Measurements from ENCODE around the gene AATK.
"Not testable (repeated sequence)": the region's sequence is repeated elsewhere in the genome, so short reads cannot be mapped to it uniquely, and the experiment has no call there.

AATK gene

GRCh38 chr17:81086789-81087551 lies 79.1 kb downstream of the AATK start:
- no peak for DNase-seq

DNA sequence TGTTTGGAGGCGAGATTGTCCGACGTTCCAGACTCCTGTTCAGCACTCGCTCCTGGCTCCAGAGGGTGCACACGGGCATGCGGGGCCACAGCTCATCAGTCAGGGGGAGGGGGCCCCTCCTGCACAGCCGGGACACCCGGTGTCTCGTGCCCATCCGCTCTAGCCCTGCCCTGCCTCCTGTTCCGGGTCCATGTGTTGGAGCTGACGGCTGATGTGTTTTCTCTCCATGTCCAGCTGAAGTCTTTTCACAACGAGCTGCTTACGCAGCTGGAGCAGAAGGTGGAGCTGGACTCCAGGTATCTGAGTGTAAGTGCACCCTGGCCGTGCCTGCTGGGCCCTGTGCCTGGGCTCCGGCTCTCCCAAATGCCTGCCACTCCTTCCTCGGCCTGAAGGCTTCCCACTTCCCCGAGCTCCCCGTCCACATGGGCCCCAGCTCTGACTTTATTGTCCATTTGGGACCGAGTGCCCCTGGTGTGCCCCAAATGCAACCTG lies 80.6 kb downstream of the AATK start:
- no peak for DNase-seq

DNA sequence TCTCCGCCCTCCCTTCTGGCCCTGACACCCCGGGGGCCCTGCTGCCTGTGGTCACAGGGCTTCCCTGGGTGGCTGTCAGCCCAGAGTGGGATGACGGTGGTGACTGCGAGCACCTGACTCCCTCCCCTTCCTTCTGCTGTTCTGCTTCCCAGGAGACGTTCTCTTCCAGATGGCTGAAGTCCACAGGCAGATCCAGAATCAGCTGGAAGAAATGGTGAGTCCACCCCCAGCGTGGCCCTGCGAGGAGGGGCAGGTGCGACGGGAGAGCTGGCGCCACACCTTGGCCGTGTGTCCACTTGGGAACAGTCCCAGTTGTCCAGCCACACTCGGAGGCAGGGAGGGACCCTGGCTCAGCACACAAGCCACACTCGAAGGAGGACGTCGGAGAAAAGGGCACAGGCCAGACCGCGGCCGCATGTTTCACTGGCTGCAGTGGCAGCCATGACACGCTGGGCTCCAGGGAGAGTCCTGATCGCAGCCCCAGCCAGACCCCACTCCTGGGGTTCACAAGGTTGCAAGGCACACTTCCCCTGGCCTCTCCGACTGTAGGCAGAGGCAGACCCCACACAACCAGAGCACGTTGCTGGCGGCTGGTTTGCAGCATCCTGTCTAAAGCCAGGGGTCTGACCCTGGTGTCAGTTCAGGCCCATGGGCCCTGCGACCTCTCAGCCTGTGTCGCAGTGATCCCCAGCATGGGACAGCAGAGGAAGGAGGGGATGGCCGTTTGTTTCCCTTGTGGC lies 81.2 kb downstream of the AATK start:
- no peak for DNase-seq

DNA sequence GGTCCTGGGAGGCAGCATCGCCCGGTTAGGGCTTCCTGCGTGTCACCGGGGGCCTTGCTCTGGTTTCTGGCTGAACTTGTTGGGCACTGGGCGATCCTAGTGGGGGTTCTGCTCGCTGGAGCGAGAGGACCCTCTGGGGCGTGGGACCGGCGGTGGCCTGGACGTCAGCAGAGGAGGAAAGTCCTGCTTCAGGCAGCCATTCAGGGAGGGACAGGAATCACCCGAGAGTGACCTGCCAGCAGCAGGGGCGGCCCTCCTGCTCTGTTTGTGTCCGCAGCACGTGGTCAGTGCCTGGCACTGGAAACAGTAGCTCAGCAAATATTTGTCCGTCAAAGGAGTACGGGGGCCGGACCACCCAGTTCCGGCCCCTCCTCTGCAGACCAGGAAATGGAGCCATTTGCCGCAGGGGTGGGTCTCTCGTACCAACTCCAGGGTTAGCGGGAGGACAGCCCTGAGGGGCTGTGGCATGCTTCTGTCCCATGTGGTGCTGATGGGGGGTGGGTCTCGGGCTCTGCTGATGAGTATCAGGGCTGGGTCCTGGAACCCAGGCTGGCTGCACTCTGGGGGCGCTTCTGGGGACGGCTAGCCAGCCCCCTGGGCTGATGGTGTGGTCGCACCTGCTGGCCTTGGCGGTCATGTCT lies 82.8 kb downstream of the AATK start:
- no peak for DNase-seq

GRCh38 chr17:81082177-81083073 lies 83.6 kb downstream of the AATK start:
- no peak for DNase-seq

DNA sequence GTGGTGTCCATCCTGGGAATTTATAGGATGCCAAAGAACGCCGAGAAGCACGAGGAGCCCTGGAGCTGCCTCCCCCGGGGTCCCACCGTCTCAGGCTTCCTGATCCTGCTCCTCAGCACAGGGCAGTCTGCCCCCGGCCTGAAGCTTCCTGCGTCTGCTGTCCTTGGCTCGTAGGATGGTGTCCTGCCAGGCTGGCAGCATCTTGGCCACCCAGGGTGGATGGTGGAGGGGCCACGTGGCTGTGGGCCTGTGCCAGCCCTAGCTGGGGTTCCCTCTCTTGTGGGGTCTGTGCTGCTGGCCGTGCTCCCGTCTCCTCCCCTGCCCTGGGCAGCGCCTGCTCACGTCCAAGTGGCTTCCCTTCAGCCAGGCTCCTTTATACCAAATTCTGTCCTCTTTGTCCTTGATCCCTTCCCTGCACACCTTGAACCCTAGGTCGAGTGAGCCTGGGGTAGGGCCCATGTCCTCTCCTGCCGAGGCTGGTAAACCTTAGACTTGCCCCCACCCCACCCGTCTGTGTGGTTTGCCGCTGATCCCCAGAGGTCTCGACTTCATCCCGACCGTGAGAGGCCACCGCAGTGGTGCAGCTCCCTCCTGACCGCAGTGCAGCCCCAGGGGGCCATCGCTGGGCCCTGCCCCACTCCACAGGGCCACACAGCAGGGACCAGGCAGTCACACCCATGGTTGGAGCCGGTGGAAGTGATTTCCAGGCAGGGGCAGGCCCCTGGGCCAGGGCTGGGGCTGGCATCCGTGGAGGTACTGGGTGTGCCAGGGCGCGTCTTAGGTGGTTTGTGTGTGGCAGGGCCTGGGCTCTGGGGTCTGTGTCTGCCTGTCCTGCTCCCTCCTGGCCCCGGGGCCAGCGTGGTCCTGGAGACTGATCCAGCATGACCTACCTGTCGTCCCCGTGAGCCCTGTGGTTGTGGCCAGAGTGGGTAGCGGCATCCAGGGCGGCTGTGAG lies 84.5 kb downstream of the AATK start:
- DNase-seq, result no peak

DNA sequence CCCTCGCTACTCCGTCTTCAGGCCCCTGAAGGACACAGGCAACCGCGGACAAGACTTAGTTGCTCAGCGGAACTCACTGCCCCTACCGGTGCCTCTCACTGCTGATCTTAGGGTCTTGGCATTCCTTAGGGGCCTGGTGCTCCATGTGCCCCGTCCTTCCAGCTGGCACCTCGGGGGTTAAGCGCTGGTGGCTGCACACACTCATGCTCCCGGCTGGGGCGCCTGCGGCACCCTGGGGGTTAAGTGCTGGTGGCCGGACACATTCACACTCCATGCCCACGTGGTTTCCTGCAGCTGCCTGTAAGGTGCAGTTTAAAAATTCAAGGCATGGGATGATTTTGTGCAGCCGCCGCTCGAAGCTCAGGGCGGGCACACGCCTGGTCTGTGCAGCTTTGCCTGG lies 86.0 kb downstream of the AATK start:
- no peak for DNase-seq

- not testable (repeated sequence) for DNase-seq
These were observed 87.8 kb downstream of the AATK start for GRCh38 chr17:81078026-81078913.

- DNase-seq, result no peak
These were observed 89.8 kb downstream of the AATK start for GRCh38 chr17:81076141-81076679.

GRCh38 chr17:81075307-81075706 lies 90.7 kb downstream of the AATK start:
- DNase-seq, result no peak

- no peak for DNase-seq
These were observed 91.1 kb downstream of the AATK start for GRCh38 chr17:81074875-81075274.

DNA sequence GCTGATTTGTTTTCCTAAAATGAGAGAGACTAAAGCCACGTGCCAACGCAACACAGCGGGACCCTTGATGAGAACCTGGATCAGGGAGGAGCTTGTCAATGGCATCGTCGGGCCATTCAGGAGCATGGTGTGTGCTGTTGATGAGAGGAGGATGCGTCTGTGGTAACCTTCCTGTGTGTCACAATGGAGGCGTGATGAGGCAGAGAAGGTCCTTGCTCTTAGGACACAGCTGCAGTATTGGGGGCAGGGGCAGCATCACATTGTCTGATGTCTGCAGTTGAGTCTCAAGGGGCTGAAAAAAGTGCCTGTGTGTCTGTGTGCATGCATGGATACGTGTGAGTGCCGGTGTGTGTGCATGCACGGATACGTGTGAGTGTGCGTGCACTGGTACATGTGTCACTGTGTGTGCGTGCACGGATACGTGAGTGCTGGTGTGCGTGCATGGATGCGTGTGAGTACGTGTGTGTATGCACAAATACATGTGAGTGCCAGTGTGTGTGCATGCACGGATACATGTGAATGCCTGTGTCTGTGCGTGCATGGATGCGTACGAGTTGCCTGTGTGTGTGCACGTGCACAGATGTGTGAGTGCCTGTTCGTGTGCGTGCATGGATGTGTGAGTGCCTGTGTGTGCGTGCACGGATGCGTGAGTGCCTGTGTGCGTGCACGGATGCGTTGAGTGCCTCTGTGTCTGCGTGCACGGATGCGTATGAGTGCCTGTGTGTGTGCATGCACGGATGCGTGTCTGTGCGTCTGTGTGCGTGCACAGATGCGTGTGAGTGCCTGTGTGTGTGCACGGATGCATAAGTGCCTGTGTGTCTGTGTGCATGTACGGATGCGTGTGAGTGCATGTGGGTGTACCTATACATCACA lies 91.8 kb downstream of the AATK start:
- no peak for DNase-seq

DNA sequence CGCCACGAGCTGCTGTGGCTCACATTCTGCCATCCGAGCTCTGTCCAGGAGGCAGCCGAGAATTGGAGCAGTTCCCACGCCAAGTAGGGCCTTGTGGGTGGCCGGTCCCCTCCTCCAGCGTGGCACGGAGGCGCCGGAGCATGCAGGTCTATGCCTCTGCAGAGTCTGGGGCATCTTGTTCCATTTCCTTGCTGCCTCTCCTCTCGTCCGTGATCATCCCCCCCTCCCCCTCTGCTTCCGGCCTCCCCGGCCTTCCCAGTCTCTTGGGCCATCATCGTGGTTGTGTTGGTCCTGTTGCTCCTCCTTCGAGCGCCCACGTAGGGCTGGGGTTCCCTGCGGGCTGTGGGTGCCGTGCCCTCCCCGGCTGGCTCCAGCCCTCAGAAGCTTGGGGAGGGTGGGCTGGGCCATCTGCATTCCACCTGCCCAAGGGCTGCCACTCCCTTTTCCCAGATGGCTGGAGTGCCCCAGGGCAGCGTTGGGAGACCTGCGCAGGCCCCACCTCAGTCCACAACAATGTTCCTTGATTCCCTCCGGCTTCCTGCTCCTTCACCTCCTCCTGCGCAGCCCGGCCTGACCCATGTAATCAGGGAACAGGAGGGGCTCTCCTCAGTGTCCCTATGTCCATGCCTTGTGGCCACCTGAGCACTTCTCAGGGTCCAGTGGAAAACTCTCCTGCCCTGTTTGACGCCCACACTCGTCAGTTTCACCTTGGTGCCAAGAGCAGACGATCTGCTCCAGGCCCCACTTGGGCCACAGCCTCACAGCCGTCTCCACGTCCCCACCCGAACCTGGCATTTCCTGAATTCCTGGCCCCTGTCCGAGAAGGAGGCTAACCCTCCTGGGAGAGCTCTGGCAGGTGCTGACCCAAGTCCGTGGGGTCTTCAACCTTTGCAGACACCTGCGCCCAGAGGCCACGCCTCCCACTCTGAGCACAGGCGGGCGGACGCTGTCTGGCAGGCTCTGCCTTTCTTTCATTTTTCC lies 94.0 kb downstream of the AATK start:
- DNase-seq, result no peak

GRCh38 chr17:81070541-81071246 lies 95.3 kb downstream of the AATK start:
- no peak for DNase-seq

- DNase-seq, result no peak
These were observed 96.8 kb downstream of the AATK start for GRCh38 chr17:81069135-81069645.

- DNase-seq, result no peak
These were observed 97.4 kb downstream of the AATK start for GRCh38 chr17:81068411-81069134.
